Posterior vena cava (tissue), 2 donors: ENCODE results near the gene ZSWIM6. TPM values are rescaled to one million over a fixed set of nuclear protein-coding genes. Genes with fewer than 3 reads are reported as not detected.

ENCODE experiments used
- DNase-seq: peaks from one replicate; pipeline ENCODE4 v3.0.0-alpha.2; 2020; ENCODE audit warnings: low spot score
- intact Hi-C, 2 donors: fragments of 100-400 bp; cut with DNase I; formaldehyde crosslinking; loops; one replicate each; pipeline versions ENCODE4 v1.14.1 to v1.14.2; 2022 to 2023
- total RNA-seq, 2 donors: library from RNA; stranded (reverse); fragmentation: NEBNext Ultra II Directional; extraction: Animal tissue kit (Norgen Biotek cat#: 25700); gene quantifications; one replicate each; pipeline ENCODE4 v1.2.1, GENCODE V29; 2021
- donor health status: DM: yes; HTN: yes; CAD: no.
- donor health status: DM: yes; HTN: yes; CAD: no.

Gene ZSWIM6
- total RNA-seq, 2 donors from 2014 or later: 14.0 to 15.3 TPM

- intact Hi-C loops: loop anchor here in 1 of 2 donors (5.0 kb wide), 1 partner anchor 35 kb away; no protein-coding TSS in a partner anchor
- DNase-seq: no peak
Observed at GRCh38 chr5:61491861-61492260, 159.8 kb downstream of the ZSWIM6 start.

- intact Hi-C loops: loop anchor here in 1 of 2 donors (5.0 kb wide), 1 partner anchor 37 kb away; no protein-coding TSS in a partner anchor
- DNase-seq: no peak
Observed at GRCh38 chr5:61493973-61494372, 161.9 kb downstream of the ZSWIM6 start.

- intact Hi-C loops: no loop called here
Observed at GRCh38 chr5:61496446-61496845, 164.4 kb downstream of the ZSWIM6 start.

GRCh38 chr5:61496860-61497259 is 164.8 kb downstream of the ZSWIM6 start:
- intact Hi-C loops: no loop called here

More at GRCh38 chr5:61496446-61496845, 164.4 kb downstream of the ZSWIM6 start:
- no peak for DNase-seq

GRCh38 chr5:61498121-61498520 is 166.1 kb downstream of the ZSWIM6 start:
- intact Hi-C loops: no loop called here

More at GRCh38 chr5:61496860-61497259, 164.8 kb downstream of the ZSWIM6 start:
- no peak for DNase-seq

GRCh38 chr5:61501971-61502370 is 169.9 kb downstream of the ZSWIM6 start:
- intact Hi-C loops: no loop called here
- DNase-seq: no peak

More at GRCh38 chr5:61498121-61498520, 166.1 kb downstream of the ZSWIM6 start:
- no peak for DNase-seq

- DNase-seq: no peak
- intact Hi-C loops: no loop called here
Observed at GRCh38 chr5:61504143-61504770, 172.2 kb downstream of the ZSWIM6 start.

GRCh38 chr5:61505281-61505680 is 173.2 kb downstream of the ZSWIM6 start:
- intact Hi-C loops: no loop called here
- no peak for DNase-seq

- intact Hi-C loops: no loop called here
- DNase-seq: no peak
Observed at GRCh38 chr5:61507232-61507631, 175.2 kb downstream of the ZSWIM6 start.

- intact Hi-C loops: no loop called here
- DNase-seq: no peak
Observed at GRCh38 chr5:61516946-61517345, 184.9 kb downstream of the ZSWIM6 start.

GRCh38 chr5:61519728-61520277 is 187.7 kb downstream of the ZSWIM6 start:
- no peak for DNase-seq
- intact Hi-C loops: no loop called here

- DNase-seq: no peak
- intact Hi-C loops: no loop called here
Observed at GRCh38 chr5:61523073-61523472, 191.0 kb downstream of the ZSWIM6 start.

GRCh38 chr5:61523997-61524396 is 191.9 kb downstream of the ZSWIM6 start:
- DNase-seq: no peak
- intact Hi-C loops: no loop called here

GRCh38 chr5:61525512-61526206 is 193.6 kb downstream of the ZSWIM6 start:
- no peak for DNase-seq
- intact Hi-C loops: no loop called here

- intact Hi-C loops: no loop called here
- DNase-seq: no peak
Observed at GRCh38 chr5:61526207-61526519, 194.1 kb downstream of the ZSWIM6 start.

- intact Hi-C loops: no loop called here
- DNase-seq: no peak
Observed at GRCh38 chr5:61532983-61533382, 200.9 kb downstream of the ZSWIM6 start.

GRCh38 chr5:61534481-61535267 is 202.6 kb downstream of the ZSWIM6 start:
- intact Hi-C loops: no loop called here
- no peak for DNase-seq

- intact Hi-C loops: no loop called here
- no peak for DNase-seq
Observed at GRCh38 chr5:61535828-61536227, 203.8 kb downstream of the ZSWIM6 start.

- no peak for DNase-seq
- intact Hi-C loops: no loop called here
Observed at GRCh38 chr5:61536922-61537321, 204.9 kb downstream of the ZSWIM6 start.
